ENCODE results near the gene IL1RAP. TPM values are rescaled to one million over a fixed set of nuclear protein-coding genes. Genes with fewer than 3 reads are reported as not detected.

IL1RAP gene
- total RNA-seq, 2 experiments from 2014 or later, result 14.8 to 15.8 TPM

DNA sequence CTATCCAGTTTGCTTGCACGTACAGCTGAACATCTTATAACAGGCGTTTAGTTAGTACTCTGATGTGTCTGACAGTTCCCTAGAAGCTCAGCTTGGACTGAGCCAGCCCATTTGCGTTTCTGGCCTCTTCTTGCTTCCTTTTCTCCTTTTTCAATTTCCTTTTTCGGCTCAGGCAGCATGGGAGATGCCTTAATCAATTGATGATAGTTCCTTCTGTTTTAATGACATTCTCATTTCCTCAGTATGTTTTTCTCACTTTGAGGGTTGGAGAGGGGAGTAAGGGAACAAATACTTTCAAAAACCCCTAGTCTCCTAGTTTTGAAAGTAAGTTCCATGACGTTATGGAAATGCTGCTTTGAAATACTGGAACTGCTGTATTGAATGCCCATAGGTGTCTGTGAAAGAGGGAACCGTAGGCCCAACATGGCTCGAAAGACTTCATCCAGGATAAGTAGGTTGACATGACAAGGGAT, 18.9 kb downstream of the IL1RAP start:
- Mint-ChIP-seq H3K4me1 (ENCODE audit: low read depth) (peaks cover 22% of the 10 kb centered on the region), H3K36me3 (peaks cover 8% of the 10 kb centered on the region), H3K9me3 (no peaks in the 10 kb centered on the region), H3K27me3 (no peaks in the 10 kb centered on the region), H3K4me3 (no peak overlapping the region), H3K27ac (no peak overlapping the region)
- intact Hi-C loops (cut with micrococcal nuclease), result no loop called here
- POLR2A ChIA-PET, result no interaction called here
- DNase-seq, result no peak
- CTCF ChIA-PET, result no interaction called here

DNA sequence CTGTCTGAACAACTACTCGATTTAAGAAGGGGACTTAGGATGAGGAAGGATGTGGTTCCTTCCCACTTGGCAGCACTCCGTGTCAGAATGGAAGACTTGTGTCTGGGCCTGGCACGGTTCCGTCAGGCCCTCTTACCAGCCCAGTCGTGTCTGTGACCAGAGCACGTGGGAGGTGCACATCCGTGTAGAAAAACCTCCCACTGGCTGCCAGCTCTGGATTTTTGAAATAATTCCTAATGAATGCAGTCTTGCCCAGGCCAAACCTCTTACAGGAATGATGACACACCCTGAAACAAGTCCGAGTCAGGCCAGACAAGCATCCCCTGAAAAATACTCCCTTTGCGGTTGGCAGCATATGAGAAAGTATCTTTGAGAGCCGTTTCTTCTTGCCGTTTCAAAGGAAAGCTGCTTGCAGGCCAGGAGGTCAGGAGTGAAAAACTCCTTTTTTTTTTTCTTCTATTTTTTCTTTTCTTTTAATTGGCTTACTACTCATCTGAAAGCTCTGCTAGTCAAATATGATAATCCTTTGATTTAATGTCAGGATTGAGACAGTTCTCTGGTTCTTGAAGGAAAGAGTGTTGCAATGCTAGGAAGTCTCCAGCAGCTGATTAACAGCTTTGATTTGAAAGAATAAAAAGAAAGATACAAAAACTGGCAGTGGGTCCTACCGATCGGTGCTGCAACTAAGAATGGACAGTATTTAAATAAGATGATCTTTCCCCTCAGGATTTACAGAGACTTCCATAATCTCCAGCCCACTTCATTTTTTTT, 19.8 kb downstream of the IL1RAP start:
- H3K36me3 Mint-ChIP-seq, result peaks cover 7% of the 10 kb centered on the region
- CTCF ChIA-PET, result interaction anchor here (0.9 kb wide), 1 partner anchor 163 kb away, joined by 5 read pairs; no protein-coding TSS in a partner anchor

DNA sequence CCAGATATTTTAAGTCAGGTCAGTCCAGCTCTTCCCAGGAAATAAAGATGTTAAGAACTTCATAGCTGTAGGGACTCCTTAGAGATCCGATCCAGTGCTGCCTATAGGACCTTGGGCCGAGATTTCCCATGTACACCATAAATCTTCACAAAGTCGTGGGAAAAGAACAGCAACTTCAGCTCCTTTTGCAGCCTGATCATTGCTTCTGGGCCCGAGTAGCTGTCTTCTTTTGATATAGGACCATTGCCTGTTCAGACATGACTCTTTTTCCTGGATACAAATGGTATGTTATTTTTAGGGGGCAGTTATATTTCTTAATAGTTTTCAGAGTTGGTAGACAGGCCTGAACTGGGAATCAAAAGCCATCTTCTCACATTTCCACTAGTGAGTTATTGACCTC, 20.5 kb downstream of the IL1RAP start:
- no peak for DNase-seq
- intact Hi-C loops (cut with micrococcal nuclease), result no loop called here
- Mint-ChIP-seq H3K4me3 (no peak overlapping the region), H3K27ac (no peak overlapping the region), H3K9me3 (no peaks in the 10 kb centered on the region), H3K27me3 (no peaks in the 10 kb centered on the region), H3K36me3 (peaks cover 4% of the 10 kb centered on the region), H3K4me1 (ENCODE audit: low read depth) (peaks cover 32% of the 10 kb centered on the region)
- POLR2A ChIA-PET, result no interaction called here
- CTCF ChIA-PET, result interaction anchor here (0.9 kb wide), 1 partner anchor 162 kb away, joined by 5 read pairs; no protein-coding TSS in a partner anchor

More for the DNA sequence above, 19.8 kb downstream of the IL1RAP start:
- intact Hi-C loops (cut with micrococcal nuclease), result no loop called here
- no peaks in the 10 kb centered on the region for H3K9me3 Mint-ChIP-seq
- no peak overlapping the region for H3K4me3 Mint-ChIP-seq
- POLR2A ChIA-PET, result no interaction called here
- H3K27ac Mint-ChIP-seq, result no peak overlapping the region
- H3K4me1 Mint-ChIP-seq (ENCODE audit: low read depth), result peaks cover 30% of the 10 kb centered on the region
- H3K27me3 Mint-ChIP-seq, result no peaks in the 10 kb centered on the region
- DNase-seq, result no peak

DNA sequence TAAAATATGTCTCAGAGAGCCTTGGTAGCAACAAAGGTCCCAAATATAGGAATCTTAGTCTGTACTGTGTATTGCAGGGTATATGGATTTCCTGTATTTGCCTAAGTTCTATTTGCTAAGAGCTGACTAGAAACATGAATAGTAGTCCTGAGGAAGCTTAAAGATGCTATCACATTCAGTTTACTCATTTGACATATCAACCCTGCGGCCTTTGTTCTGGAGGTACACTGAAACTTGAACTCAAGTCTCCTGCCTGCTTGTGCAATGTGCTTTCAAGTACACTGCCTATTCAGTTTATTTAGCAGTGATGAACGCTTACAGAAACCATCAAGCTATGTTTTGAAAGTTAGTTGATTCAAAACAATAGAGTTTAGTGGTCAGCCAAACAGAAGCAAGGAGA, 21.1 kb downstream of the IL1RAP start:
- POLR2A ChIA-PET, result no interaction called here
- intact Hi-C loops (cut with micrococcal nuclease), result no loop called here
- CTCF ChIA-PET, result no interaction called here
- Mint-ChIP-seq H3K27ac (no peak overlapping the region), H3K36me3 (peaks cover 4% of the 10 kb centered on the region), H3K9me3 (no peaks in the 10 kb centered on the region), H3K4me1 (ENCODE audit: low read depth) (peaks cover 32% of the 10 kb centered on the region), H3K27me3 (no peaks in the 10 kb centered on the region), H3K4me3 (no peak overlapping the region)
- DNase-seq, result no peak

DNA sequence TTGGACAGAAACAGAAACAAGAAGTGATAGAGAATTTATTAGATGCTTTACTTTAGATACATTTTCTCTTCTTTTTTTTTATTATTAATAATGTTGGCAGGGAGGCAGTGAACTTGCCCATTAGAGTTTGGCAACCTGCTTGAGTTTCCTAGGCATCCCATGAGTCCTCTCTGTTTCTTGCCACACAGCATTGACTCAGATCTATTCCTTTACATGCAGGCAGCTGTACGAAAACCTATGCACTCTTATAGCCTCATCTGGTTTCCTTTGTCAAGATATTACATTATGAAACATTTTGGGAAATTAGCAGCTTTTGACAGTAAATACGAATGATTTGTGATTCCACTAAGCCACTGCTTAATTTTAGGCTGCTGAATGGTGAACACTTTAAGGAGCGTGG, 23.3 kb downstream of the IL1RAP start:
- H3K27me3 Mint-ChIP-seq, result no peaks in the 10 kb centered on the region
- no peak overlapping the region for H3K27ac Mint-ChIP-seq
- peaks cover 32% of the 10 kb centered on the region for H3K4me1 Mint-ChIP-seq (ENCODE audit: low read depth)
- peaks cover 3% of the 10 kb centered on the region for H3K36me3 Mint-ChIP-seq
- CTCF ChIA-PET, result no interaction called here
- DNase-seq, result no peak
- no peak overlapping the region for H3K4me3 Mint-ChIP-seq
- H3K9me3 Mint-ChIP-seq, result no peaks in the 10 kb centered on the region
- intact Hi-C loops (cut with micrococcal nuclease), result no loop called here
- POLR2A ChIA-PET, result no interaction called here

DNA sequence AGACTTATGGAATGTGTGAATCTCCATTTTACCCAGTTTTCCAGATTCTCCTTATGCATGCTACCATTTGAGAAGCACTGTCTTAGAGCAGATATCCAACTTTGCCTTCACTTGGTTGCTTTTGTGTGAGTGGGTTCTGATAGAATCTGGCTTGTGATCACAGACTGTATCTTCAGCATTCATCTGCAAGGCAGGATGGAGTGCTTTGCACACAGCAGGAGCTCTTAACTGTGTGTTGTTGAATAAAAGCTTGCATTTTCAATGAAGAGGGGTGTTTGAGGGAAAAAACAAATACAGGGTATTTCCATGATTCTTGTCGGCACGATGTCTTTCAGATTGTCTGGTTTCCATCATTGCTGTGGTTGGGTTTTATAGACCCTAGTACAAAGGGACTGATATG, 24.4 kb downstream of the IL1RAP start:
- Mint-ChIP-seq H3K9me3 (no peaks in the 10 kb centered on the region), H3K4me3 (no peak overlapping the region), H3K4me1 (ENCODE audit: low read depth) (peaks cover 32% of the 10 kb centered on the region), H3K27ac (no peak overlapping the region), H3K36me3 (peaks cover 3% of the 10 kb centered on the region), H3K27me3 (no peaks in the 10 kb centered on the region)
- POLR2A ChIA-PET, result no interaction called here
- intact Hi-C loops (cut with micrococcal nuclease), result no loop called here
- CTCF ChIA-PET, result no interaction called here
- no peak for DNase-seq

DNA sequence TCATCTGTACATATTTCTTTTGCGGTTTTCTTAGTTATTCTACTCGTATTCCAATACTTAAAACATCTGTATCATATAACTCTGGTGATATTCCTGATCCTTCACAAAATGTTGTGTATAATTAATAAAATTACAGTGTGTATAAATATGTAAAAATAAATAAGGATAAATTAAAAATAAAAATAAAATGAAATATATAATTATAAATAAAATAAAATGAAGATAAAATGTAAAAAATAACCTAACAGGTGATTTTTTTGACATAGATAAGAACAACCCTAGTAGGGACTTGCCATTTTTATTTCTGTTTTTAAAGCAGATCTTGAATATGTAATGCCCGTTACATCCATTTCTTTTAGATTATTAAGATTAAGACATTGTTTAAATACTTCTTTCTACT, 25.6 kb downstream of the IL1RAP start:
- CTCF ChIA-PET, result no interaction called here
- no peaks in the 10 kb centered on the region for H3K27me3 Mint-ChIP-seq
- POLR2A ChIA-PET, result no interaction called here
- H3K4me3 Mint-ChIP-seq, result no peak overlapping the region
- H3K4me1 Mint-ChIP-seq (ENCODE audit: low read depth), result peaks cover 24% of the 10 kb centered on the region
- no peak overlapping the region for H3K27ac Mint-ChIP-seq
- H3K9me3 Mint-ChIP-seq, result no peaks in the 10 kb centered on the region
- intact Hi-C loops (cut with micrococcal nuclease), result no loop called here
- no peak for DNase-seq
- H3K36me3 Mint-ChIP-seq, result peaks cover 3% of the 10 kb centered on the region

DNA sequence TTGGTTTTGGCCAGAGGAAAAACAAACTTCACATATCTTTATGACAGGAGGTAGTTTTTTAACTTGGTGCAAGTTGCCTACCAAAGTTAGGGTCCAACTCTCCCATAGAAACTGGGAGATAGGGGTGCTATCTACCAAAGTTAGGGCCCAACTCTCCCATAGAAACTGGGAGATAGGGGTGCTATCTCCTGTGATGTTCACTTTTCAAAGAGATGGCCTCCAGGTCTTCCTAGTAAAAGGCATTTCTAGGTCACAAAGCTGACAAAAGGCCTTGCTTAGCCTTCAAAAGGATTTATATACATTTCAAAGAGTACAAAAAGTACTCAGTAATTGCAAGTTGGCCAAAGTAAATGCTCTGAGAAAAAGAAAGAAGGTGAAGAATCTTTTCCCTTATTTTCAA, 27.1 kb downstream of the IL1RAP start:
- POLR2A ChIA-PET, result interaction anchor here (0.6 kb wide), 1 partner anchor 46 kb away, joined by 3 read pairs; no protein-coding TSS in a partner anchor
- DNase-seq, result no peak
- peaks cover 3% of the 10 kb centered on the region for H3K36me3 Mint-ChIP-seq
- intact Hi-C loops (cut with micrococcal nuclease), result no loop called here
- no peak overlapping the region for H3K4me3 Mint-ChIP-seq
- H3K4me1 Mint-ChIP-seq (ENCODE audit: low read depth), result peaks cover 11% of the 10 kb centered on the region
- no peaks in the 10 kb centered on the region for H3K9me3 Mint-ChIP-seq
- no peaks in the 10 kb centered on the region for H3K27me3 Mint-ChIP-seq
- H3K27ac Mint-ChIP-seq, result no peak overlapping the region
- CTCF ChIA-PET, result no interaction called here

DNA sequence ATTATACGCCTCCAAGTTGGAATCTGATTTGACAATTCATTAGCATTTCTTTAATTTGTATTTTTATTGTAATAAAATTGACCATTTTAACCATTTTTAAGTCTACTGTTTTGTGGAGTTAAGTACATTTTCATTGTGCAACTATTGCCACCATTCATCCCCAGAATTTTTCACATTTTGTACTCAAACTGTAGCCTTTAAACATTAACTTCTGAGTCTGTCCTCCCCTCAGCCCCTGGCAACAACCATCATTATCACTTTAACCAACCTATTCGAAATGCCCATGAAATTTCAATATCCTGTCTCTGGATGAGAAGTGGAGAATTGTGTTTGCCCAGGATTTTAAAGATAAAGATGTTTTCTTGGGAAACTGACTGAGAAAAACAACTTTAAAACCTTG, 27.7 kb downstream of the IL1RAP start:
- no peak for DNase-seq
- Mint-ChIP-seq H3K9me3 (no peaks in the 10 kb centered on the region), H3K27me3 (no peaks in the 10 kb centered on the region), H3K36me3 (peaks cover 1% of the 10 kb centered on the region), H3K27ac (no peak overlapping the region), H3K4me3 (no peak overlapping the region), H3K4me1 (ENCODE audit: low read depth) (peaks cover 14% of the 10 kb centered on the region)
- POLR2A ChIA-PET, result no interaction called here
- CTCF ChIA-PET, result no interaction called here
- intact Hi-C loops (cut with micrococcal nuclease), result no loop called here

DNA sequence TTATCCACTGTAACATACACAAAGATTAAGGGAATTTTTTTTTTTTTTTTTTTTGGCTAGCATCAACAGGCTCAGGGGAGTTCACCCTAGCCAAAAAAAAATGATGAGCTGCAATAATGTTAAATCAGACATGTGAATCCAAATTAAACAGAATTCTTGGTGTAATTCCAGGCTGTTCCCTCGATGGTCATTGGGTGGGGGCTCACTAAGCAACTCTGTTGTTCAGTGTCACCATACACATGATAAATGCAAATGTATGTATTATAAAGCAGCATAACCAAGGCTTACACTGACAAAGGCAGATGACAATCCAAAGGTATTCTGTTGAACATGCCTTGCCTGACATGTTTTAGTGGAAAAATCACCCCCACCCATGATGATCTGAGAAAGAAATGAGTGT, 29.0 kb downstream of the IL1RAP start:
- no peak overlapping the region for H3K27ac Mint-ChIP-seq
- no peak overlapping the region for H3K4me3 Mint-ChIP-seq
- peaks cover 1% of the 10 kb centered on the region for H3K36me3 Mint-ChIP-seq
- intact Hi-C loops (cut with micrococcal nuclease), result no loop called here
- H3K9me3 Mint-ChIP-seq, result no peaks in the 10 kb centered on the region
- ChIA-PET POLR2A (no interaction called here), CTCF (no interaction called here)
- no peaks in the 10 kb centered on the region for H3K27me3 Mint-ChIP-seq
- H3K4me1 Mint-ChIP-seq (ENCODE audit: low read depth), result peaks cover 12% of the 10 kb centered on the region
- no peak for DNase-seq

DNA sequence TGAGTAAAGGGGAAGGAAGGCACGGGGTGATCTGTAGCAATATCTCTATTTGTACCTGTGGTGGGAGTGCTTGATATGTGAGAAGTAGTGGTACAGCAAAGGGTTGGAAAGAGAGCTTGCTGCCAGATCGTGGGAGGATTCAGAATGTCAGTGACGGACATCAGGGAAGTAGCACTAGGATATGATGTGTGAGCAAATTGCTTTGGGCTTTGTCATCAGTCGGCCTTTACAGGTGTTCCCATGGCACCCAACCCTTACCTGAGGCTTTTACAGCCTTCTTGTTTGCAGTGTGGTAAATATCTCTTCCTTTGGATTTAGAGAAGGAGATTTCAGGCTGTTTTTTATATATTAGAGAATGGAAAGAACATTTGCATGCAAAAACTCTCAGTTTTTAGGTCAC, 29.8 kb downstream of the IL1RAP start:
- Mint-ChIP-seq H3K4me3 (no peak overlapping the region), H3K27me3 (no peaks in the 10 kb centered on the region), H3K36me3 (peaks cover 1% of the 10 kb centered on the region), H3K9me3 (no peaks in the 10 kb centered on the region), H3K27ac (no peak overlapping the region), H3K4me1 (ENCODE audit: low read depth) (peaks cover 6% of the 10 kb centered on the region)
- DNase-seq, result no peak
- intact Hi-C loops (cut with micrococcal nuclease), result no loop called here
- CTCF ChIA-PET, result no interaction called here
- POLR2A ChIA-PET, result no interaction called here

DNA sequence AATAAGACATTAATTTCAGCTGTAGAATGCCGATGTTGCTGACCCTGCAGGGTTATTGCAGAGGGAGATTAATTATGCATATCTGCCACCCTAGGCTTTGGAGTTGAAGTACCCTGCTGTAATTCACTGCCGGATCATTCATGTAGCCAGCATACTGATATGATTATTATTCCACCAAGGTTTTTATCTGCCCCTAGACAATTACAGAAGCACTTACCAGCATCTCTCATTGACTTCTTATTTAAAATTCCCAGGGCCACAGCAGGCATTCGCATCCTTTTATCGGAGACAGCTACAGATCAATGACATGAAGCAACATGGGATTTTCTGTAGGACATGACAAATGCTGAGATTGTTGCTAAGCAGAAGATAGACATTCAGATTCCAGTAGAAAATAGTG, 31.3 kb downstream of the IL1RAP start:
- DNase-seq, result no peak
- H3K4me3 Mint-ChIP-seq, result no peak overlapping the region
- no peaks in the 10 kb centered on the region for H3K27me3 Mint-ChIP-seq
- no peaks in the 10 kb centered on the region for H3K36me3 Mint-ChIP-seq
- POLR2A ChIA-PET, result no interaction called here
- peaks cover 3% of the 10 kb centered on the region for H3K4me1 Mint-ChIP-seq (ENCODE audit: low read depth)
- CTCF ChIA-PET, result no interaction called here
- intact Hi-C loops (cut with micrococcal nuclease), result no loop called here
- H3K27ac Mint-ChIP-seq, result no peak overlapping the region
- no peaks in the 10 kb centered on the region for H3K9me3 Mint-ChIP-seq

DNA sequence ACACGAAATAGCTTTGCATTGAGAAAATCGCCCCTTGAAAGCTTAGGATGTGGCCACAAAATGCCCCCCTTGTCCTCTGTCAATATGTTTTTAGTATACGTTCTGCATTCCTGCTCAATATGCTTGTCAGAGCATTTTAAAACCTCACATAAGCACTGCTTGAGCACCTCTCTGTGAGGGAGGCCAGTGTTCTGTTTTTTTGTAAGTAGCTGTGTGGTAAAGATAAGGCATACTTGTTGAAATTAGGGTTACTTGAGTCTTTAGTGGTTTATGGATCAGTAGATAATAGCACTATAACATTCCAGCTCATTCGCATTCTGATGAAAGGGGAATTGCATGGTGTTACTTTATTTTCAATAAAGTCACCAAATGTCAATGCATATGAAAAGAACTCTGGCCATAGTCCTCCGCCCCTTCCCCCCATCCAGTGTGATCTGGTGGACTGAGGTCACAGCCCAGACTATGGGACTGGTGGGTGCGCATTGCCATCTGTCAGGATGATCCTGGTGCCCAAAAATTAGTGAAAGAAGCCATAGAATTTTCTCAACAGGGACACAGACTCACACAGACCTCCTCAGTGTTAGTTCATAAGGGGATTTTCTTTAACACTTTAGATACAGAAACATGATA, 33.1 kb downstream of the IL1RAP start:
- peaks cover 8% of the 10 kb centered on the region for H3K9me3 Mint-ChIP-seq
- DNase-seq, result no peak
- CTCF ChIA-PET, result no interaction called here

More for the DNA sequence above, 33.1 kb downstream of the IL1RAP start:
- no peak overlapping the region for H3K4me3 Mint-ChIP-seq
- H3K36me3 Mint-ChIP-seq, result peaks cover 6% of the 10 kb centered on the region
- H3K27me3 Mint-ChIP-seq, result no peaks in the 10 kb centered on the region
- POLR2A ChIA-PET, result no interaction called here
- intact Hi-C loops (cut with micrococcal nuclease), result no loop called here
- H3K27ac Mint-ChIP-seq, result no peak overlapping the region
- H3K4me1 Mint-ChIP-seq (ENCODE audit: low read depth), result peaks cover 3% of the 10 kb centered on the region

All from activated CD4-positive, alpha-beta memory T cell treated with anti-CD3 and anti-CD28 coated beads for 36 hours (primary cell).